Muscle layer of colon (tissue), 2 donors: ENCODE results near the gene NAV2.

Experiments used
- H3K27ac ChIP-seq: one replicate; pipeline ENCODE4 v1.7.0; 2013; ENCODE audit warnings: low read depth, mild to moderate bottlenecking, low read length, moderate library complexity
- H3K27me3 ChIP-seq, 2 donors: one replicate each; pipeline ENCODE4 v1.7.0; 2013; ENCODE audit warnings: low read length in 2 of 2, mild to moderate bottlenecking in 2 of 2; ENCODE audit not compliant: insufficient read depth in 2 of 2, control insufficient read depth in 1 of 2
- H3K36me3 ChIP-seq: one replicate; pipeline ENCODE4 v1.7.0; 2013; ENCODE audit warnings: mild to moderate bottlenecking, low read length; ENCODE audit not compliant: insufficient read depth
- H3K4me1 ChIP-seq: one replicate; pipeline ENCODE4 v1.7.0; 2013; ENCODE audit warnings: mild to moderate bottlenecking, low read length; ENCODE audit not compliant: insufficient read depth
- H3K4me3 ChIP-seq, 2 donors: one replicate each; pipeline ENCODE4 v1.7.0; 2013; ENCODE audit warnings: low read length in 2 of 2, low read depth in 1 of 2, mild to moderate bottlenecking in 1 of 2, moderate library complexity in 1 of 2
- H3K9ac ChIP-seq: one replicate; pipeline ENCODE4 v1.7.0; 2013; ENCODE audit warnings: low read length
- H3K9me3 ChIP-seq: one replicate; pipeline ENCODE4 v1.7.0; 2013; ENCODE audit warnings: mild to moderate bottlenecking, low read length
- donor health status: abdominal sarcoma.
- donor health status: Adenocarcinoma of cecum.

NAV2 gene

DNA sequence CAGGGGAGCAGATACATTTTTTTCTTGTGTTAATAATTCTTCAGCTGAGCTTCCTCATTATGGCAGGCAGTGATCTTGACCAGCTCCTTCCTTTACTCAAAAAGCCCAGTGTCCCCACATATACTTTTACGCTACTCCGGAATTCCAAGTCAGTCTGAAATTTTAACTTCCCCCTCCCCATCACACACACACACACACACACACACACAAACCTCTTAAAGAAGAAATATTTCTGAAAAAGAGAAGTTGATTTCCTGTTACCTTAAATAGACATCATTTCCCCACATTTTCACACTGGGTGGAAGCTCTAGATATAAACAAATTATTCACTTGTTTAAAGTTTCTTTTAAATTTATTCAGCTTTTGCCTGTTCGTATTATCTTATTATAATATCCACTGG is 333.8 kb downstream of the NAV2 start:
- Histone ChIP-seq H3K9me3 (no peaks in the 10 kb centered on the region), H3K4me3 (no peak overlapping the region), H3K27ac (no peak overlapping the region), H3K36me3 (peaks cover 31% of the 10 kb centered on the region), H3K9ac (no peak overlapping the region), H3K27me3 (no peaks in the 10 kb centered on the region), H3K4me1 (peaks cover 47% of the 10 kb centered on the region)

DNA sequence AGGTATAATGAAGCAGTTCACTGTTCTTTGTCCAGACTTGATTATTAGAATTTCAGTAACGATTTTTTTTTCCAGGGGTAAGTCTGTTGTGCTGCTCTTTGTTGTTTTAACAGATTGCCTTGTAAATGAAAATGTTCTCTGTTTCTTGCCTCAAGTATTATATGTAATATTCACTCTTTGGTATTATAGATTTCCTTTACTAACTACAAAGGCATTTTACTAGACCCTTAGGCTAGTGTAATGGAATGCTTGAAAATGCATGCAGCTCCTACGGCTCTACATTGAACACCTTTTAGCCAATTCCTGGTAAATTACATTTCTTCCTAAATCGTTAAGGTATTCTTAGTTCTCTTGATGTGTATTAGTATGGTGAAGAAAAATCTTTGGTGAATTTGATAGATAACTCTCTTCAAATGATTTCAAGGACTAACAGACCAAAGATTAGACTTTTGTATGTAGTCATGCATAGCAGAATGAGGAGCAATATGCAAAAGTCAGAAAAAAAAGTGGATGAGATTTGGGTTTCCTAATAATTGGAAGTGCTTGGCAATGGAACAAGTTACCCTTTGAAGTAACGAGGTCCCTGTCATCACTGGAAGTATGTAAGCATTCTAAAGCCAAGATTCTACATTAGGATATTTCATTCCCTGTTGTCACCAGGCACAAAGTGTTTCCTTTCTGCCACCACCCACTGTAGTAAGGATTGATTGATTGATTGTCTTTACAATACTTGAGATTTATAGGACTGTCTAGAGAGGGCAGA is 334.6 kb downstream of the NAV2 start:
- H3K9me3 ChIP-seq, result no peaks in the 10 kb centered on the region
- no peak overlapping the region for H3K4me3 ChIP-seq
- H3K27ac ChIP-seq, result no peak overlapping the region
- no peaks in the 10 kb centered on the region for H3K27me3 ChIP-seq
- H3K4me1 ChIP-seq, result peaks cover 46% of the 10 kb centered on the region
- no peak overlapping the region for H3K9ac ChIP-seq
- peaks cover 31% of the 10 kb centered on the region for H3K36me3 ChIP-seq

DNA sequence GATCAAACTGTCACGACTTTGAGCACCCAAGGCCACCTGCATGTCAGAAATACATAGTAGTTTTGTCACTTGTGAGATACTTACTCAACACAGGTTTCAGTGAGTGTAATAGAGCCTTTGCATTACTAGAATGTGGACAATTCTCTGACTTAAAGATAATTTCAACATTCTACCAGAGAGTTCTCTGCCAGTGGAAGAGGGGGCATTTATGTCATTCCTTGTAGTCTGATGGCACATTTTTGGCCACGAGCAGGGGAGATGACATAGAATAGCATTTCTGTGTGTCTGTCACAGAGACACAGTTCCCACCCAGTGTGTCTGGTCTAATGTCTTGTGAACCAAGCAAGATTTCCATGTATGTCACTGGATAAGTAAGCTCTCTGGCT is 335.1 kb downstream of the NAV2 start:
- peaks cover 46% of the 10 kb centered on the region for H3K4me1 ChIP-seq
- H3K9ac ChIP-seq, result no peak overlapping the region
- no peak overlapping the region for H3K4me3 ChIP-seq
- peaks cover 31% of the 10 kb centered on the region for H3K36me3 ChIP-seq
- no peaks in the 10 kb centered on the region for H3K9me3 ChIP-seq
- H3K27me3 ChIP-seq, result no peaks in the 10 kb centered on the region
- no peak overlapping the region for H3K27ac ChIP-seq

DNA sequence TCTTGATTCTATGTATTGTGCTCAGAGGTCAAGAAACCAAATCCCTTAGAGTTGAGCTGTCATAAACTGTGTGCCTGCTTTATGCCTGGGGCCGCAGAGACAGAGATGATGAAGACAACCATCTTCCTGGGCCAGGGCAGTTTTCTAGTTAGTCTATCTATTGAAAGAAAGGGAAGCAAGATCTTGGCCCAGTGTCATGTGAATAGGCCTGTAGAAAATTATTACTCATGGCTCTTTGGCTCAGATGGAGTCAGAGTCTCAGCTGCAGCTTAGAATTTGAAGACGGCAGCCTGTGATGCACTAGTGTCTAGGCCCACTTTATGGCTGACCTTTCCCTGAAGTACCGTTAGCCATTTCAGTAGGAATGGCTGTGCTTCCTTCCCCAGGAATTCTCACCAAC is 335.6 kb downstream of the NAV2 start:
- Histone ChIP-seq H3K9ac (no peak overlapping the region), H3K4me1 (peaks cover 46% of the 10 kb centered on the region), H3K4me3 (no peak overlapping the region)

DNA sequence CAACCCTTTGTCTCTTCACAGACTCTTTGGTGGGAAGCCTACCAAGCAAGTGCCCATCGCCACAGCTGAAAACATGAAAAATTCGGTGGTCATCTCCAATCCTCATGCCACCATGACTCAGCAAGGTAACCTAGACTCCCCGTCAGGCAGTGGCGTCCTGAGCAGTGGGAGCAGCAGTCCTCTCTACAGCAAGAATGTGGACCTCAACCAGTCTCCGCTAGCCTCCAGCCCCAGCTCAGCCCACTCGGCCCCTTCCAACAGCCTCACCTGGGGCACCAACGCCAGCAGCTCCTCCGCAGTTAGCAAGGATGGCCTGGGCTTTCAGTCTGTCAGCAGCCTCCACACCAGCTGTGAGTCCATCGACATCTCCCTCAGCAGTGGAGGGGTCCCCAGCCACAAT is 336.1 kb downstream of the NAV2 start:
- Histone ChIP-seq H3K9ac (no peak overlapping the region), H3K27ac (peak overlapping the region; percentile 7), H3K4me3 (no peak overlapping the region), H3K27me3 (no peaks in the 10 kb centered on the region), H3K36me3 (peaks cover 37% of the 10 kb centered on the region), H3K9me3 (no peaks in the 10 kb centered on the region), H3K4me1 (peaks cover 46% of the 10 kb centered on the region)

More for the DNA sequence above, 335.6 kb downstream of the NAV2 start:
- Histone ChIP-seq H3K27me3 (no peaks in the 10 kb centered on the region), H3K27ac (no peak overlapping the region), H3K36me3 (peaks cover 32% of the 10 kb centered on the region), H3K9me3 (no peaks in the 10 kb centered on the region)

DNA sequence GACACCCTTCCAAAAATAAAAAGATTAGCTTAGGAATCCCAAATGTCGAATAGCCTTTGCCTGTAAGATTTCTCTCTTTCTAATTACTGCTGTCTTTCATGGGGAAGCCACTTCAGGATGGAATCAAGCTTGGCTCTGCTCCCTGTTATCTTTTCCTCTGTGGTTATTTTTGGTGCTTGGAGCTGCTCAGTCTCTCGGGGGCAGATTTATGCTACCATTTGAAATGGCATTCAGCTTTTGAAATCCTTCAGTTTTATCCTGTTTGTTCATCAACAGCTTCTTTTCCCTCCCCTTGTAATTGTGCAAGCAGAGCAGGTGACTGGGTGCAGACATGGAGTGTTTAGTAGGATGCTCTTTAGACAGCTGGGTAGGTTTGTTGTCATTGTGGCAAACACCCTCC is 336.6 kb downstream of the NAV2 start:
- Histone ChIP-seq H3K4me3 (no peak overlapping the region), H3K27ac (peak overlapping the region; percentile 7), H3K36me3 (peaks cover 38% of the 10 kb centered on the region)

DNA sequence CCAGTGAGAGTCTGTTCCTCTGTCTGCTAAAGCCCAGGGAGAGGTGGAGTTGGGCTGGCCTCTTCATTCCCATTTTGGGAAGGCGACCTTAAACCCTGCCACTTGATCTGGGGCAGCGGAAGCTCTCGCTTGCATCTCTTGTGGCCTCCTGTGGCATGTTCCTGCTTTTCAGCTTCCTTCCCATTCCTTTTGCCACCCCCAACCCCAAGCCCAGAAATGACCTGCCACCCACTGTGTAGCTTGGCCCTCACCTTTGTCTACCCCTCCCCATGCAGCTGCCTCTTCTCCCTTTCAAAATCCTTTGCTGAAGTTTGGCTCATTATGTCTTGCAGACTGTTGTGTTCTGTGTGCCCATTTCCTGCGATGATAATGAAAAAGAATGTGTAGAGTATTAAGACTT is 337.4 kb downstream of the NAV2 start:
- Histone ChIP-seq H3K36me3 (peaks cover 38% of the 10 kb centered on the region), H3K27ac (no peak overlapping the region), H3K9me3 (no peaks in the 10 kb centered on the region), H3K4me1 (peaks cover 46% of the 10 kb centered on the region), H3K4me3 (no peak overlapping the region), H3K27me3 (no peaks in the 10 kb centered on the region), H3K9ac (no peak overlapping the region)

More for the DNA sequence above, 336.6 kb downstream of the NAV2 start:
- no peak overlapping the region for H3K9ac ChIP-seq
- H3K9me3 ChIP-seq, result no peaks in the 10 kb centered on the region
- no peaks in the 10 kb centered on the region for H3K27me3 ChIP-seq
- H3K4me1 ChIP-seq, result peaks cover 46% of the 10 kb centered on the region

DNA sequence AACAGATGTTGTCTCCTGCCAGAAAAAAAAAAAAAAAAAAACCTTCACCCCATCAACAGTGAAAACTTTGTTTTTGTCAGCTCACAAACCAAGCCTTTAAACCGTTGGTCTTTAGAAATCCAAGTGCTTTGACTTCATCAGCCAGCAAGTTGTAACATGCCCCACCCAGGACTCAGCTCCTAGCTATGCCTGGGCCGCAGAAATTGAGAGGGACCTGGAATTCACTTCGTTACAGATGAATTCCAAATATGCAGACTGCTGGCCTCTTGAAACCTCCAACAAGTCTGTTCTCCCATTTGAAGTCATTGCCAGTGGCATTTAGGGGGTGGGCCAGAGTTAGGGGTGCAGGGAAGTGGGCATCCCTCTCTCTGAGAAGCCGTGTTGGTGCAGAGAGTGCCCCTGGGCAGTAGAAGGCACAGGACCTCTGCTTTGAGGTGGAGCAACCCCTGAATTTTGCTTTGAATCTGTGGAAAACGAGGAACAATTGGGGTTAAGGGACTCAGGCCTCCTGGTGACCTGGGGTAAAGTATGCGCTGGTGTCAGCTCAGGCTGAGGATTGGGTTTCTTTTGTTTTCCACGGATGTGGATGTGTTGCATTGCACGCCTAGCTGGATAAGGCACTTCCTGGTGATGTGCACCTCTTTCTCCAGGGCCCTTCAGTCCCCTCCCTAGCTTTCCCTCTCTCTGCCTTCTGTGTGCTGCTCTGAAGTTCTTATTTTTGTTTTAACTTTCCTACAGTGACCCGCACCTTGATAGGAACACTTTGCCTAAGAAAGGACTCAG is 338.1 kb downstream of the NAV2 start:
- Histone ChIP-seq H3K9me3 (no peaks in the 10 kb centered on the region), H3K9ac (no peak overlapping the region), H3K27ac (no peak overlapping the region), H3K36me3 (peaks cover 38% of the 10 kb centered on the region), H3K4me1 (peaks cover 53% of the 10 kb centered on the region), H3K4me3 (no peak overlapping the region), H3K27me3 (no peaks in the 10 kb centered on the region)

DNA sequence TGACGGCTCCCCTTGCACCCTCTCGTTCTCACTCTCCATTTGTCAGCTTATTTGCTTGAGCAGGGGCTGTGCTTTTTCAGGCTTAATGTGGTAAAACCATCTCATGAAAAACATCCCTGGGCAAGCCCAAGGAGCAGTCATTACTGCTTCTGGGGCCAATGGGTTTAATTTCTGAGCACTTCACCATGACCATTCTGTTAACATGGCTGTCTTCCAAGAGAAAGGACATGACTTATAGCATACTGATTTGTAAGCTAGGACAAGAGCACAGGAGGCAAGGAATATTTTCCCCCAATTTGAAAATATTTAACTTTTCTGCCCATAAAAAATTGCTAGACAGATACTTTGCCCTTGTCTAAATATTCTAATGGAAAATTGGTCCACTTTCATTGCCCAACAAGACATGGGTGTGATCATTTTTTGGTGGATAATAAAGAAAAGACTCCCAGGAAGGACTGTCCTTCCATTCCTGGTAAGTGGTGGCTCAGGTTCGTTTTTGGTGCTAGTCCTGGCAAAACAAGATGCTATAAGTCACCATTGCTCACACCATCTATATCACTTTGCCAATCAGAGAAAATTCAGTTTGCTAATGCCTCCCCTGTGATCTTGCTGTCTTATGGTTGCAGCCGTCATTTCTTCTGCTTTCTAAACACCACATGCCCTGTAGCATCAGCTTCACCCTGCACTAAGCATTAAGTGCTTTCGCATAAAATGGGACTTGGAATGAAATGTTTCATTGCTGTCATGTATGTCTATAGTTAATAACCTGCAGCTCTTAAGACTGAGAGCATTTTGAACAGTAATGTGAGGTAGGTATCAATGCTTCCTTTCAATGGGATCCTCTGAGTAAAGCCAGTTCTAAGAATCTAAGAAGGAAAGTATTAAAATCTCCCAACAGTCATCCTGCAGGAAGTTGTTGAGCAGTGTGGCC is 339.1 kb downstream of the NAV2 start:
- H3K9me3 ChIP-seq, result no peaks in the 10 kb centered on the region
- no peak overlapping the region for H3K9ac ChIP-seq
- H3K4me1 ChIP-seq, result peaks cover 63% of the 10 kb centered on the region
- H3K4me3 ChIP-seq, result no peak overlapping the region
- H3K27ac ChIP-seq, result no peak overlapping the region
- H3K36me3 ChIP-seq, result peaks cover 39% of the 10 kb centered on the region
- H3K27me3 ChIP-seq, result no peaks in the 10 kb centered on the region

DNA sequence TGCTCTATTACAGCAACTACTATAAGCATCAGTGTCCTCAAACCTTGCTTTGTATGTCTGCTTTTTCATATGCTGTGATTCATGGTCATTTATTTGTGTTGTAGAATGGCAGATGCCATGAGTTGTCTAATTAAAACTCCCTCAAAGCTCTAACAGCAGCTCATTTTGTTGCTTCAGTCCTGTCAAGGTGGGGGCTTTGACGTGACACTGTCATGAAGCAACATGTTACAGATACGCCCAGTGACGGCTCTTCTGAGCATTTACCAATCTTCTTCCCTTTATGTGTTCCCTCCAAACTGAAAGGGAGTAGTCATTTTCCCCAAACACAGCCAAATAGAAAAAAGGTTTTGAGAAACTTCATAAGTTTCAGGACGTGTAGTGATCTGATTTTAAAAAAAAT is 340.9 kb downstream of the NAV2 start:
- H3K4me3 ChIP-seq, result no peak overlapping the region
- no peaks in the 10 kb centered on the region for H3K9me3 ChIP-seq
- H3K27ac ChIP-seq, result no peak overlapping the region
- H3K27me3 ChIP-seq, result no peaks in the 10 kb centered on the region
- peaks cover 50% of the 10 kb centered on the region for H3K36me3 ChIP-seq
- H3K9ac ChIP-seq, result no peak overlapping the region
- peaks cover 58% of the 10 kb centered on the region for H3K4me1 ChIP-seq

DNA sequence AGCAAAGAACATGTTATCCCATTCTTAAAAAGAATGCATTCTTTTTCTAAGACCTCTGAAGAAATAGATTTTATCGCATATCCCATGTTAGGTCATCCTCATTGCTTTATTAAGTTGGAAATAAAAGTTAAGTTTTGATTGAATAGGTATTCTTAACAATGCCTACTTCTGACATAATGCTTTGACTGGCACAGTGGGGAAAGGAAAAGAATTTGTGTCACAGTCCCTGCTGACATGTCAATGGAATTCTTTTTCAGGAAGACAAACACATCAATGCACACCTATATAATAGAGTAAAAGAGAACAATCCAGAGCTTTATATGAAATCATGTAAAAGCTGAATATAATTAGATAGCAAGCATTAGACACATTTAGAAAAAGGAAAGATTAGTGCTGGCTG is 341.9 kb downstream of the NAV2 start:
- Histone ChIP-seq H3K4me1 (peaks cover 48% of the 10 kb centered on the region), H3K27me3 (no peaks in the 10 kb centered on the region), H3K9me3 (no peaks in the 10 kb centered on the region), H3K36me3 (peaks cover 50% of the 10 kb centered on the region), H3K9ac (no peak overlapping the region), H3K4me3 (no peak overlapping the region), H3K27ac (no peak overlapping the region)
